Hematopoietic multipotent progenitor cell treated with erythropoietin and hydrocortisone succinate and interleukin-3 and kit ligand, for 4 days (in vitro differentiated cells): Measurements from ENCODE around the gene UACA.
A peak's percentile ranks its signal among the peaks of the same experiment; 100 is the strongest.
"Not testable (repeated sequence)": the region's sequence is repeated elsewhere in the genome, so short reads cannot be mapped to it uniquely, and the experiment has no call there.

Experiments
- DNase-seq: peaks from one replicate; pipeline ENCODE4 v3.0.0-alpha.2; 2015

Gene UACA

GRCh38 chr15:70663069-70663468 lies 100.3 kb downstream of the UACA start:
- not testable (repeated sequence) for DNase-seq

GRCh38 chr15:70659662-70660061 lies 103.7 kb downstream of the UACA start:
- DNase-seq = no peak

GRCh38 chr15:70658641-70659040 lies 104.7 kb downstream of the UACA start:
- DNase-seq = no peak

- DNase-seq = no peak
Measured at GRCh38 chr15:70653426-70653825, 109.9 kb downstream of the UACA start.

- no peak for DNase-seq
Measured at GRCh38 chr15:70652341-70652740, 111.0 kb downstream of the UACA start.

- DNase-seq = no peak
Measured at GRCh38 chr15:70651303-70651845, 112.0 kb downstream of the UACA start.

GRCh38 chr15:70650567-70651302 lies 112.6 kb downstream of the UACA start:
- DNase-seq = no peak

- DNase-seq = no peak
Measured at GRCh38 chr15:70647396-70647795, 116.0 kb downstream of the UACA start.

- no peak for DNase-seq
Measured at GRCh38 chr15:70646169-70646568, 117.2 kb downstream of the UACA start.

- no peak for DNase-seq
Measured at GRCh38 chr15:70643783-70644125, 119.6 kb downstream of the UACA start.

- DNase-seq = no peak
Measured at GRCh38 chr15:70643106-70643782, 120.1 kb downstream of the UACA start.

GRCh38 chr15:70636540-70637165 lies 126.7 kb downstream of the UACA start:
- DNase-seq = peak; percentile 76

GRCh38 chr15:70635895-70636294 lies 127.5 kb downstream of the UACA start:
- no peak for DNase-seq

- DNase-seq = no peak
Measured at GRCh38 chr15:70633991-70634390, 129.4 kb downstream of the UACA start.

GRCh38 chr15:70633103-70633831 lies 130.1 kb downstream of the UACA start:
- DNase-seq = peak; percentile 83

GRCh38 chr15:70632491-70633102 lies 130.8 kb downstream of the UACA start:
- DNase-seq = peak; percentile 48

GRCh38 chr15:70632079-70632478 lies 131.3 kb downstream of the UACA start:
- no peak for DNase-seq

GRCh38 chr15:70629735-70630273 lies 133.6 kb downstream of the UACA start:
- no peak for DNase-seq

GRCh38 chr15:70628549-70628896 lies 134.8 kb downstream of the UACA start:
- DNase-seq = no peak

GRCh38 chr15:70627734-70628548 lies 135.4 kb downstream of the UACA start:
- peak; percentile 85 for DNase-seq

- no peak for DNase-seq
Measured at GRCh38 chr15:70627322-70627721, 136.0 kb downstream of the UACA start.

GRCh38 chr15:70625438-70625837 lies 137.9 kb downstream of the UACA start:
- peak; percentile 90 for DNase-seq
